Hepatocyte (in vitro differentiated cells): ENCODE data around the gene GLI1. TPM values are rescaled to one million over a fixed set of nuclear protein-coding genes. Genes with fewer than 3 reads are reported as not detected.

Experiments used
- DNase-seq: peaks from one replicate; pipeline ENCODE4 v3.0.0-alpha.2; 2016; ENCODE audit warnings: low spot score
- H2AFZ ChIP-seq: fragments of 200-600 bp; sonication (generic); 2 replicates; pipeline ENCODE4 v1.6.0; 2016; ENCODE audit warnings: antibody characterized with exemption, mild to moderate bottlenecking
- H3K27ac ChIP-seq: fragments of 200-600 bp; sonication (generic); 2 replicates; pipeline ENCODE4 v1.5.1; 2016; ENCODE audit warnings: mild to moderate bottlenecking
- H3K27me3 ChIP-seq: fragments of 200-600 bp; sonication (generic); 2 replicates; pipeline ENCODE4 v1.6.1; 2016
- H3K36me3 ChIP-seq: fragments of 200-600 bp; sonication (generic); replicated peaks from 2 replicates; pipeline ENCODE4 v1.5.1; 2016; ENCODE audit warnings: low read depth; ENCODE audit not compliant: insufficient read depth
- H3K4me1 ChIP-seq: fragments of 200-600 bp; sonication (generic); 2 replicates; pipeline ENCODE4 v1.5.1; 2016; ENCODE audit warnings: mild to moderate bottlenecking, moderate library complexity; ENCODE audit not compliant: insufficient read depth
- H3K4me2 ChIP-seq: fragments of 200-600 bp; sonication (generic); 2 replicates; pipeline ENCODE4 v1.6.0; 2016
- H3K4me3 ChIP-seq: fragments of 200-600 bp; sonication (generic); 2 replicates; pipeline ENCODE4 v1.5.1; 2016; ENCODE audit warnings: mild to moderate bottlenecking
- H3K79me2 ChIP-seq: fragments of 200-600 bp; sonication (generic); 2 replicates; pipeline ENCODE4 v1.6.0; 2017; ENCODE audit warnings: mild to moderate bottlenecking
- H3K9me2 ChIP-seq: fragments of 200-600 bp; sonication (generic); replicated peaks from 2 replicates; pipeline ENCODE4 v1.6.0; 2017; ENCODE audit warnings: mild to moderate bottlenecking; ENCODE audit not compliant: insufficient read depth
- H3K9me3 ChIP-seq: fragments of 200-600 bp; sonication (generic); 2 replicates; pipeline ENCODE4 v1.5.1; 2016; ENCODE audit warnings: low read depth, mild to moderate bottlenecking
- H4K20me1 ChIP-seq: fragments of 200-600 bp; sonication (generic); 2 replicates; pipeline ENCODE4 v1.6.0; 2016; ENCODE audit warnings: mild to moderate bottlenecking; ENCODE audit not compliant: insufficient read depth, poor library complexity, severe bottlenecking
- CTCF ChIP-seq: fragments of 200-600 bp; sonication (generic); IDR thresholded peaks from 2 replicates; pipeline ENCODE4 v1.5.1; 2016; ENCODE audit warnings: antibody characterized with exemption, mild to moderate bottlenecking; ENCODE audit not compliant: poor library complexity
- EZH2 ChIP-seq: fragments of 200-600 bp; sonication (generic); IDR thresholded peaks from 2 replicates; pipeline ENCODE4 v1.6.1; 2016; ENCODE audit warnings: antibody characterized with exemption, mild to moderate bottlenecking, borderline replicate concordance
- EZH2phosphoT487 ChIP-seq: fragments of 200-600 bp; sonication (generic); IDR thresholded peaks from one replicate; pipeline ENCODE4 v1.6.1; 2018; ENCODE audit warnings: antibody characterized with exemption, mild to moderate bottlenecking, low read depth, moderate library complexity; ENCODE audit not compliant: unreplicated experiment, severe bottlenecking
- WGBS: methylation state at CpG from one replicate; pipeline ENCODE4 v1.1.6; 2016; ENCODE audit warnings: low lambda C conversion rate; ENCODE audit errors: missing lambda C conversion rate; 5-methylcytosine and 5-hydroxymethylcytosine counted together
- polyA plus RNA-seq: library from polyadenylated mRNA; unstranded; fragments of >200 nt; fragmentation: Nextera tagmentation; extraction: Ambion mirVana; gene quantifications from 2 replicates; pipeline ENCODE4 v1.2.1, GENCODE V29; 2016
- total RNA-seq: library from RNA; depleted of rRNA; stranded (reverse); fragments of >200 nt; gene quantifications from 2 replicates; pipeline ENCODE4 v1.2.3, GENCODE V29; 2014

The GLI1 gene
- total and polyA plus RNA-seq, 2 experiments from 2014 or later: 6.0 to 7.6 TPM

- Histone ChIP-seq H3K9me2 (no peaks in the 10 kb centered on the region), H4K20me1 (no peaks in the 10 kb centered on the region), H3K4me2 (no peak overlapping the region), H3K79me2 (no peaks in the 10 kb centered on the region), H3K4me3 (no peak overlapping the region), H3K27ac (no peak overlapping the region), H3K9me3 (no peaks in the 10 kb centered on the region), H3K27me3 (peaks cover 53% of the 10 kb centered on the region), H3K36me3 (no peaks in the 10 kb centered on the region), H3K4me1 (peaks cover 17% of the 10 kb centered on the region), H2AFZ (no peak overlapping the region)
- DNase-seq: no peak
- 81% methylated on average over 8 of the region's 8 CpGs for WGBS
- TF ChIP-seq CTCF (no peak), EZH2 (no peak), EZH2phosphoT487 (no peak)
Measured at GRCh38 chr12:57474430-57474829, 14.8 kb downstream of the GLI1 start.

DNA sequence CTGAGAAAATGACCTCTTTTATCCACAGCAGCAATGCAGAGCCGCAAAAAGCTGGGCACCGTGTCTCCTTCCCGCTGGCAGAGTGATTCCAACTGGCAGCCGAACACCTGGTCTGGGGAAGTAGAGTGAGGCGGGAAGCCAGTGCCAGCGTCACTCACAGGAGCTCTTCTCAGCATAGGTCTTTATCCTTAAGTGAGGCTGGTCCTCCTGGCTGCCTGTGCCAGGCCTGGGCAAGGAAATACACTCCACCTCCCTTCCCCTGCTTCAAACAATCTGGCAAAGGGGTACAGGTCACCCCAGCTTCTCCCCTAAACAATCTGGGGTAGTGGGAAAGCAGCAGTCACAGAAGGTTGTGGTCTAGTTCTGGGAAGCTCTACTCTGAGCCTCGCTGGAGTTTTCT lies 15.3 kb downstream of the GLI1 start:
- 75% methylated on average over 7 of the region's 7 CpGs for whole genome bisulfite sequencing
- H3K27me3 ChIP-seq: peaks cover 54% of the 10 kb centered on the region
- no peaks in the 10 kb centered on the region for H4K20me1 ChIP-seq
- TF ChIP-seq EZH2 (no peak), EZH2phosphoT487 (no peak), CTCF (no peak)
- H3K9me3 ChIP-seq: no peaks in the 10 kb centered on the region
- peaks cover 17% of the 10 kb centered on the region for H3K4me1 ChIP-seq
- no peaks in the 10 kb centered on the region for H3K9me2 ChIP-seq
- H3K4me2 ChIP-seq: peak overlapping the region; percentile 95
- peak overlapping the region; percentile 61 for H3K4me3 ChIP-seq
- H3K27ac ChIP-seq: no peak overlapping the region
- H3K36me3 ChIP-seq: no peaks in the 10 kb centered on the region
- H2AFZ ChIP-seq: peak overlapping the region; percentile 63
- H3K79me2 ChIP-seq: no peaks in the 10 kb centered on the region
- no peak for DNase-seq

- Histone ChIP-seq H3K27ac (no peak overlapping the region), H3K4me3 (peak overlapping the region; percentile 61), H3K4me2 (peak overlapping the region; percentile 95), H3K27me3 (peaks cover 56% of the 10 kb centered on the region), H3K9me2 (no peaks in the 10 kb centered on the region), H3K4me1 (peaks cover 17% of the 10 kb centered on the region), H3K79me2 (no peaks in the 10 kb centered on the region), H3K36me3 (no peaks in the 10 kb centered on the region), H2AFZ (peak overlapping the region; percentile 63), H3K9me3 (no peaks in the 10 kb centered on the region), H4K20me1 (no peaks in the 10 kb centered on the region)
- TF ChIP-seq CTCF: no peak
- TF ChIP-seq EZH2: peak; percentile 53
- TF ChIP-seq EZH2phosphoT487: peak; percentile 48
- 3% methylated on average over 53 of the region's 84 CpGs for WGBS
- peak; percentile 64 for DNase-seq
Measured at GRCh38 chr12:57475271-57476161, 15.9 kb downstream of the GLI1 start.
